Measurements from ENCODE around the gene TEC. TPM values are rescaled to one million over a fixed set of nuclear protein-coding genes. Genes with fewer than 3 reads are reported as not detected.

The TEC gene
- total and polyA plus RNA-seq, 2 of the 8 experiments (the other 6 are each of a cell fraction or from before 2014, with no cell fraction given), result 0.73 to 1.8 TPM

GRCh38 chr4:48105230-48105629 lies 164.4 kb downstream of the TEC start:
- 89% methylated on average over 1 of the region's 1 CpG; no CpG with 5 or more reads in 1 of the 2 experiments for WGBS, 2 experiments (ENCODE audit: extremely low coverage in 1 of 2, insufficient coverage in 1 of 2, insufficient read length in 1 of 2, insufficient replicate concordance in 2 of 2, low coverage in 1 of 2, low lambda C conversion rate in 2 of 2, missing lambda C conversion rate in 1 of 2)
- Histone ChIP-seq H2BK15ac (ENCODE audit: low read length) (no peak overlapping the region), H3K36me3 (ENCODE audit: control insufficient read depth in 2 of 4, insufficient read depth in 4 of 4, low read length in 3 of 4) (no peaks in the 10 kb centered on the region), H2BK120ac (replicated peaks; ENCODE audit: low read depth, low read length) (no peak overlapping the region), H3K9ac (replicated peaks in 1 of 4; ENCODE audit: extremely low read depth in 1 of 4, low read depth in 3 of 4, low read length in 3 of 4) (no peak overlapping the region), H3K9me3 (ENCODE audit: insufficient read depth in 2 of 2, low read depth in 1 of 2, low read length in 1 of 2) (no peaks in the 10 kb centered on the region), H4K91ac (replicated peaks; ENCODE audit: insufficient read length, low read length) (no peak overlapping the region), H2AFZ (ENCODE audit: low read length) (no peak overlapping the region), H2BK20ac (ENCODE audit: low read length) (no peak overlapping the region), H3K4me1 (replicated peaks in 1 of 4; ENCODE audit: control insufficient read depth in 3 of 4, insufficient read depth in 4 of 4, low read length in 3 of 4) (no peaks in the 10 kb centered on the region), H3K79me1 (ENCODE audit: low read depth, low read length) (no peaks in the 10 kb centered on the region), H3K27me3 (replicated peaks in 1 of 4; ENCODE audit: control insufficient read depth in 3 of 4, extremely low read depth in 1 of 4, insufficient read depth in 3 of 4, low read length in 3 of 4) (no peaks in the 10 kb centered on the region), H2AK5ac (ENCODE audit: low read depth, low read length) (no peak overlapping the region), H3K23me2 (ENCODE audit: low read depth, low read length) (no peaks in the 10 kb centered on the region), H3K14ac (ENCODE audit: insufficient read length) (no peak overlapping the region), H2BK5ac (ENCODE audit: low read depth, low read length) (no peak overlapping the region), H3K4me3 (ENCODE audit: extremely low read depth in 1 of 4, insufficient read depth in 2 of 4, low read depth in 3 of 4, low read length in 4 of 4) (no peak overlapping the region), H3K18ac (ENCODE audit: extremely low read depth, low read length) (no peak overlapping the region), H3K79me2 (ENCODE audit: control insufficient read depth in 1 of 2, insufficient read depth in 2 of 2, low read length in 2 of 2) (no peaks in the 10 kb centered on the region), H3K4me2 (ENCODE audit: insufficient read depth in 1 of 2, low read depth in 2 of 2, low read length in 2 of 2) (no peak overlapping the region), H4K8ac (ENCODE audit: extremely low read depth, insufficient read depth, low read length) (no peak overlapping the region), H3K56ac (replicated peaks; ENCODE audit: insufficient read length, low read depth, low read length) (no peak overlapping the region), H4K5ac (ENCODE audit: insufficient read length, low read depth, low read length) (no peak overlapping the region), H4K20me1 (replicated peaks in 1 of 2; ENCODE audit: control insufficient read depth in 1 of 2, insufficient read depth in 2 of 2, low read length in 2 of 2) (no peaks in the 10 kb centered on the region), H3K4ac (replicated peaks; ENCODE audit: insufficient read length, low read depth, low read length) (no peak overlapping the region), H3K23ac (ENCODE audit: insufficient read length) (no peak overlapping the region), H3K27ac (ENCODE audit: low read depth, low read length) (no peak overlapping the region), H2BK12ac (ENCODE audit: low read depth, low read length) (no peak overlapping the region)
- DNase-seq (ENCODE audit: low read depth in 1 of 2, low spot score in 2 of 2), result no peak
- FAIRE-seq, result no peak
- POLR2A ChIA-PET (ENCODE audit: partially characterized antibody), result no interaction called here
- CTCF ChIA-PET (ENCODE audit: partially characterized antibody), result interaction anchor here (0.6 kb wide), 1 partner anchor 234 kb away, joined by 4 read pairs; no protein-coding TSS in a partner anchor
- TF ChIP-seq TBP (IDR thresholded peaks at IDR 0.05; ENCODE audit: low read depth, low read length) (no peak), SIRT6 (IDR thresholded peaks at IDR 0.05; ENCODE audit: low read length) (no peak)

Data from H1 (cell line).